Endothelial cell of hepatic sinusoid (primary cell): Measurements from ENCODE around the gene LMAN2.

ENCODE experiments used
- in situ Hi-C: cut with HindIII; loops from 2 replicates; pipeline ENCODE4 v1.10.0; 2017; ENCODE audit warnings: low sequenced_read_pairs

Gene LMAN2, protein sequence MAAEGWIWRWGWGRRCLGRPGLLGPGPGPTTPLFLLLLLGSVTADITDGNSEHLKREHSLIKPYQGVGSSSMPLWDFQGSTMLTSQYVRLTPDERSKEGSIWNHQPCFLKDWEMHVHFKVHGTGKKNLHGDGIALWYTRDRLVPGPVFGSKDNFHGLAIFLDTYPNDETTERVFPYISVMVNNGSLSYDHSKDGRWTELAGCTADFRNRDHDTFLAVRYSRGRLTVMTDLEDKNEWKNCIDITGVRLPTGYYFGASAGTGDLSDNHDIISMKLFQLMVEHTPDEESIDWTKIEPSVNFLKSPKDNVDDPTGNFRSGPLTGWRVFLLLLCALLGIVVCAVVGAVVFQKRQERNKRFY

DNA sequence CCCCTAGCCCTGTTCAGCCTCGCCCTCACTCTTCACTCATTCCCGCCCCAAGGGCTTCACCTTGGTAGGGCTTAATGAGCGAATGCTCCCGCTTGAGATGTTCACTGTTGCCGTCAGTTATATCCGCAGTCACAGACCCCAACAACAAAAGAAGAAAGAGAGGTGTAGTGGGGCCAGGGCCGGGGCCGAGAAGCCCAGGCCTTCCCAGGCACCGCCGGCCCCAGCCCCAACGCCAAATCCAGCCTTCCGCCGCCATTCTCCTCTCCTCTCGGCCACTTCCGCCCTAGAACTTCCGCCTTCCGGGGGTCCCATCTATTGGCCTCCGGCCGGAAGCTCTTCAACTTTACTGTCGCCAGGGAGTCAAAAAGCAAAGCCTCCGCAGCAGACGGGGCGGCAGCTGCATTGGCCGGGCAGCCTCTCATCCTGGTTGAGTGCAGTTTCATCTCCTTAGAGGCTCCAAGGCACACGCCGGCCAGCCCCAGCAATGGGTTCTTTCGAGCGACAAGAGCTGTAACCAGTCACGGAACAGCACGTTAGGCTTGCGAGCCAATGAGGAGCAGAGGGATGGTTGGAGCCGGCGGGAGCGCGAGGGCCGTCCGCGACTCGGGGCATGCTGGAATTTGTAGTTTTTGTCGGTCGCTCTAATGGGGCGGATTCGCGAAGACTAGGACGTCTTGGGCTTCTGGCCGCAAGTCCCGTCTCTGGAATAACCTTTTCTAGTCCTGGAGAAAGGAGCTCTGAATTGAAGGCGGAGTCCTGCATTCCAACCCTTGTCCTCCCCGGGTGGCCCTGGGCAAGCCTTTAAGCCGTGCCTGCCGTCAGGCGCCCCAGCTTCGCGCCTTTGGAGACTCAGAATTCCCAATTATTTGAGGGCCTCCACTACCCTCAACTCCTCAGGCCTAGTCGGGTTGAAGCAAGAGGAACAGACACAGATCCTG lies at the start of gene LMAN2:
Gene LMAN2 (minus strand): TSS at position 277 of the 938 bp plus-strand sequence. CDS start 21 bp downstream, at position 256.
- in situ Hi-C loops = no loop called here

DNA sequence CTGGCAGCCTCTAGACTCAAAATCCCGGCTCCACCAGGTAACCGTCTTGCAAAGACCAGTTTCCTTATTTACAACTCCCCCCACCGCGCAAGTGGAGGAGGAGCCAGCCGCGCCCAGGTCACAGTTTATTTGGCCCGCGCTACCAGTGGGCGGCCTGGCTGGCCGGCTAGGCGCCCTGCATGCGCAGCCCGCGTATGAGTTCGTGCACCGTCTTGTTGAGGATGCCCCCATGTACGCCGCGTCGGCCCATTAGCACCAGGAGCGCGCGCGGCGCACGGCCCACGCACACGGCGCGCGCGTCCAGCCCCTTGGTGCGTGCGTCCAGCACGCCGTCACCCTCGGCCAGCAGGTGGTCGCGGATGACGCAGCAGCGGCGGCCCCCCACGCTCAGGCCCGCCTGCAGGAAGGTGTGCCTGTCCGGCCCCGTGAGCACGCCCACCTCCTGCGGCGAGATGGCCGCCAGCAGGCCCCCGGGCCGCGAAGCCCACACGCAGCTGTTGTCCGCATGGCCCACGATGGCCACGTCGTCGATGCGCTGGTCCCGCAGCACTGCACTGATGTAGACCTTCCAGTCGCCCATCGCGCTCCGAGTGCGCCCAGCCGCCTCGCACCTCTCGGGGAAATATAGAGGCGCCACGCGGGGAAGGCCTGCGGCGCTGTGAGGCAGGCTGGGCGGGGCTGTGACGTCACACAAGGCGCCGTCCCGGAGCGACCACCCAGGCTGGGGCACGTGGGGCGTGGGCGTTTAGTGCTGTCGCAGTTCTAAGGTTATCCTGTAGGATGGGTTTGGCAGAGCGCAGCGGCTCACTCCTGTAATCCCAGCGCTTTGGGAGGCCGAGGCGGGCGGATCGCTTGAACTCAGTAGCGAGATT lies 48.8 kb upstream of the LMAN2 start, which contains the start of gene PFN3:
Gene PFN3 (minus strand): TSS at position 665 of the 872 bp plus-strand sequence. CDS start 85 bp downstream, at position 580.
- in situ Hi-C loops = no loop called here

DNA sequence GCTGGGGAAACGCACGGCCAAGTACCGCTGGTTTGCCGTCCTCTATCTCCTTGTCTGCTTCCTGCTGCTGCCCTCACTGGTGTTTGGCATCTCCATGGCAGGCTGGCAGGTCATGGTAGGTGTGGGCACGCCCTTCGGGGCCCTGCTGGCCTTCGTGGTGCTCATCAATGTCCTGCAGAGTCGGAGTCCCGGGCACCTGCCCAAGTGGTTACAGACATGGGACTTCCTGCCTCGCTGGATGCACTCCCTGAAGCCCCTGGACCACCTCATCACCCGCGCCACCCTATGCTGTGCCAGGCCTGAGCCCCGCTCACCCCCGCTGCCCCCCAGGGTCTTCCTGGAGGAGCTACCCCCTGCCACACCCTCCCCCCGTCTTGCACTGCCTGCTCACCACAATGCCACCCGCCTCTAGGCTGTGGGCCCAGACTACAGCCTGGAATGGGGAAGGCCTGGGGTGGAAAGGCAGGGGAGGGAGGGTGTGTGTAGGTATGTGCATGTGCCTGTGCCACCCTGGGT lies 46.5 kb upstream of the LMAN2 start:
- in situ Hi-C loops = no loop called here

GRCh38 chr5:177396807-177397206 lies 45.3 kb upstream of the LMAN2 start:
- in situ Hi-C loops = no loop called here

DNA sequence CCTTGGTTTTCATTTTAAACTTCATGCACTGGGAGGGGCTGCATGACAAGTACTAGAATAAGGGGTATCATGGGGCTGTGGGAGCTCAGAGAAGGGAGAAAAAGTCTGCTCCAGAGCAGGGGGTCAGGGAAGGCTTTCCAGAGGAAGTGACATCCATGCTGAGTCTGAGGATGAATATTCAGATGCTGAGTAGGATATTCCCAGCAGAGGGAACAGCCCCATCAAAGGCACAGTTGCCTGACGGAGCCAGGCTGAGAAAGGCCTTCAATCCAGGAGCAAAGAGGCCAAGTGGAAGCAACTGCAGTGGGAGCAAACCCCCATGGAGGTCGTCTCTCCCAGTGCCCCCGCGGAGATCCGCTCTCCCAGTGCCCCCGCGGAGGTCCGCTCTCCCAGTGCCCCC lies 44.6 kb upstream of the LMAN2 start:
- in situ Hi-C loops = no loop called here

- in situ Hi-C loops = no loop called here
Measured at GRCh38 chr5:177393990-177394389, 42.5 kb upstream of the LMAN2 start.

- in situ Hi-C loops = no loop called here
Measured at GRCh38 chr5:177393206-177393765, 41.8 kb upstream of the LMAN2 start.

- in situ Hi-C loops = no loop called here
Measured at GRCh38 chr5:177392765-177393164, 41.3 kb upstream of the LMAN2 start.

DNA sequence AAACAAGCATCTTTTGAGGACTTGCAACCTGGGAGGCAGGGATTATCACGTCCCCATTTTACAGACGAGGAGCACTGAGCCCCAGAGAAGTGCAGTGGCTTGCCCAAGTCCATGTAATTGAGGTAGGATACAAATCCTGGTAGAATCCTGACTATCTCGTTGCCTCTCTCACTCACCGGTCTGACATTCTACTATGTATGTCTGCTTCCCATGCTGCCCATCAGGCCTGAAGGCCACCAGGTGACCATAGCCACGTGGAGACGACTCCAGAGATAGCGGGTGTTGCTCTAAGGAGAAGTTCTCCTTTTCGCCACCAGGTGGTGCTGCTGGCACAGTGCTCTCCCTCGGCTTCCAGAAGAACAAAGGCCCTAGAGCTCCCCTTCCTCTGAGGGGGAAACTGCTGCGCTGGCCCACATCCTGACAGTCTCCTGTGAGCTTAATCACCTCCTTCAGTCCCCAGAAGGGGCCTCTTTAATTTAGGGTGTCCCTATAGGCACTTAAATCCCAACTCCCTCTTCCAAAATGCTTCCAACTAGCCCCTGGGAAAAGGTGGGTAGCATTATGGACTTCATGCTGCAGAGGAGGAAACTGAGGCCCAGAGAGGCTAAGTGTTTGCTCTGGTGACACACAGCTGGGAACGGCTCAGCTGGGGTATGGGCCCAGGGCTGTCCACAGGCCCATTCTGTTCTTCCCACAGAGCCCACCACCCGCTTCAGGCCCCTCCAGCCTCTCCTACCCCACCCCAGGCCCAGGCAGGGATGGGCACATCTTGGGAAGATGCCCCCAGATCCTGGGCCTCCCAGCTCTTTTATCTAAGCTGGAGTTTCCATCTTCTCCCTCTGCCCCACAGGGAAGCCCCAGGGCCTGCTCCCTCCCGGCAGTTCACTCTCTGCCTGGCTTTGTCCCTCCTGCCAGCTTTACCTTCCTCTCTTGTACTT lies 39.2 kb upstream of the LMAN2 start:
- in situ Hi-C loops = no loop called here

DNA sequence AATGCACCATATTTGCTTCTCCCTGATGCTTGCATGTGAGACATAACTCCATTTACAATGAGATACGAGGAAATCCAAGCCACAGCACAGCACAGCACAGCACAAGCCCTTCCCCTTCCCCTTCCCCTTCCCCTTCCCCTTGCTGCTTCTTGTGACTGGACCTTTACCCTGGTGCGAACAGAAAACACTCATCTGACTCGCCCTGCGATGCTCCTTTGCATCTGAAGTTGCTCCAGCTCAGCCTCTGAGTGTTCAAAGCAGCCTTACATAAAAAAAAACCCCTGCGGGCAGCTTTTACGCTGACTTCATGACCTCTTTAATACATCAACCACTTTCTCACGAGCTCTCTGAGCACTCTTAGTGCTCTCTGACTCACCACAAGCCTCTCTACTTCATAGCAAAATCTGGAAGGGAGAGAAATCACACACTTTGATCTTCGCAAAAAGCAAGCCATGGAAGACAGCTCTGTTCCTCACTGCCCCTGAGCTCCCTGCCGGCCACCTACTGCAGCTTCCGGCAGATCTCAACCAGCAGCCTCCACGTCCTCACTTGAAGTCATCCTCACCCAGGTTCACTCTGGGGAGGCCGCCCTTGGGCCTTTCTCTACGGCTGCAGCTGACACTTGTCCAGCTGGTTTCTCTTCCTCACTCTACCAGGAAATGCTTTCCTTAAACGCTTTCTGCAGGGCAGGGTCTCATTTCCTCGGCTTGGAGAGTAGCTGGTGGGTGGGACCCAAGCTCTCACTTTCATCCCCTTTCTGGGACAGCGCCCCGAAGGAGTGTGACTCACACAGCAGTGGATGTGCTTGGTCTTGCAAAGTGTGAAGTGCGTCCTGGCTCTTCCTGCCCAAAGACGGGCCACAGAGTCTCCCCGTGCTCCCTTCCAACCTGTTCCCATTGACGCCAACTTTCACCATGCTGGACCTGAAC lies 38.0 kb upstream of the LMAN2 start:
- in situ Hi-C loops = no loop called here

GRCh38 chr5:177388521-177389052 lies 37.1 kb upstream of the LMAN2 start:
- in situ Hi-C loops = no loop called here

DNA sequence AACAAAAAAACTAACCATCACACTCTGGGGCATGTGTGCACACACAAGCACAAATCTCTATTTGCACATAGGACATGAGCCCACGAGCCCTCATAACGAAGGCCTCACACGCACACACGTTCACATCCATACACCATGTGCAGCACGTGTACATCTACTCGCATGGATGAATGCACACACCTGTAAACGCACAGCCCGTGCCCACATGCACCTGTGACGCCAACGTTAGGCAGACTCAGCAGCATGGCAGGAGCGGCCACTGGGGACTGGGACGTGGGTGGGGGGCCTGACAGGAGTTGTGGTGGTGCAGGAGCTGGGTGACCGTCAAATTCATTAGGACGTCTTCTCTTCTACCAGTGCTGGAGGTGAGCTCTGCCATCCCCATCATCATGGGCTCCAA lies 35.9 kb upstream of the LMAN2 start:
- in situ Hi-C loops = no loop called here

DNA sequence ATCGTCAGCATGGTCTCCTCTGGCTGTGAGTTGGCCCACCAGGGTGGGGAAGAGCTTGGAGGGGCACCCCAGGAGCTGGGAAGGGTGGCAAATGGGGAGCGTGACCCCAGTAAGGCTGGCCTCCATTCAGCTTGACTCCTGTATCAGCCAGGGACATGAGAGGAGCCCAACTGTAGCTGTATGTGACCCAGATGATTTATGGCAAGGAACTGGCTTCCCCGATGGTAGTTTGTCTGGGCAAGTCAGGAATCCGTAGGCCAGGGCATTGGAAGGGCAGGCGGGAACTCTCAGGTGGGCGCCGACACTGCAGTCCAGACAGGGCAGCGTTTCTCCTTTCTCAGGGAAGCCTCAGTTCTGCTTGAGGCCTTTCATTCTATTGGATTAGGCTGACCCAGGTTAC lies 35.1 kb upstream of the LMAN2 start:
- in situ Hi-C loops = no loop called here

- in situ Hi-C loops = no loop called here
Measured at GRCh38 chr5:177385720-177386119, 34.3 kb upstream of the LMAN2 start.

DNA sequence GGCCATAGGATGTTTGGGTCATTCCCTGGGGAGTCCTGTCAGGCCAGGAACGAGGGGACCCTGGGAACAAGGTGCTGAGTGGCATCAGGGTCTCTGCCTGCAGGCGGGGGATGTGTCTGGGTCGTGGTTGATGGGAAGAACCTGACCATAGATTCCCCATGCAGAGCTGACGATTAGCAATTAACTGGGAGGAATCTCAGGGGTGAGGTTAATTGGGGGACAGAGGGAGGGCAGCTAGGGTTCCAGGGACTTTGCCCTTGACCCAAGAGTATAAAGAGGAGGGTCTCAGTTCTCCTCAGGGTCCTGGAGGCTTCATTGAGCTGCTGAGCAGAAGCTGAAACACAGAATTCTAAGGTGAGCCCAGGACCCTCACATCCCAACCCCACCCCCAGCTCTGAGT lies 32.7 kb upstream of the LMAN2 start, which contains the start of gene SLC34A1:
Gene SLC34A1 (plus strand): TSS at position 301 of the 400 bp plus-strand sequence. CDS start 1,308 bp downstream, outside the sequence.
- in situ Hi-C loops = no loop called here

GRCh38 chr5:177383181-177383580 lies 31.7 kb upstream of the LMAN2 start:
- in situ Hi-C loops = no loop called here

- in situ Hi-C loops = no loop called here
Measured at GRCh38 chr5:177382423-177383029, 31.1 kb upstream of the LMAN2 start.
